Activated CD8-positive, alpha-beta memory T cell treated with anti-CD3 and anti-CD28 coated beads for 36 hours (primary cell): Measurements from ENCODE around the gene PRAMEF11. TPM values are rescaled to one million over a fixed set of nuclear protein-coding genes. Genes with fewer than 3 reads are reported as not detected.
"Not testable (repeated sequence)": the region's sequence is repeated elsewhere in the genome, so short reads cannot be mapped to it uniquely, and the experiment has no call there.

Experiments used
- CTCF ChIA-PET: fragments of 350-600 bp; sonication (Branson Sonifier 250); formaldehyde crosslinking; loops from one replicate; lab custom pipeline; 2021; ENCODE audit warnings: antibody characterized with exemption; lab: Charles Lee
- POLR2A ChIA-PET: fragments of 350-600 bp; sonication (Branson Sonifier 250); formaldehyde crosslinking; loops from one replicate; lab custom pipeline; 2021; ENCODE audit warnings: antibody characterized with exemption; lab: Charles Lee
- total RNA-seq, 2 experiments: library from RNA; stranded (reverse); gene quantifications; one replicate each; pipeline ENCODE4 v1.2.3, GENCODE V29; 2021

Gene PRAMEF11
- not detected for total RNA-seq

GRCh38 chr1:12831310-12831709 lies at the start of gene PRAMEF11:
Gene PRAMEF11, minus strand, starts transcription at chr1:12831410. Its CDS starts 2,621 bp downstream, at chr1:12828789.
- CTCF ChIA-PET, POLR2A ChIA-PET: not testable (repeated sequence)

GRCh38 chr1:12878453-12878852 lies 47.2 kb upstream of the PRAMEF11 start:
- CTCF ChIA-PET, POLR2A ChIA-PET: not testable (repeated sequence)

GRCh38 chr1:12863131-12863880 lies 32.1 kb upstream of the PRAMEF11 start:
- CTCF ChIA-PET, POLR2A ChIA-PET: not testable (repeated sequence)

- POLR2A ChIA-PET, CTCF ChIA-PET: not testable (repeated sequence)
These were observed 25.6 kb upstream of the PRAMEF11 start, which contains the start of gene PRAMEF2 for GRCh38 chr1:12856786-12857185. Gene PRAMEF2, plus strand, starts transcription at chr1:12857086. Its CDS starts 1,924 bp downstream, at chr1:12859010.

- ChIA-PET CTCF (no interaction called here), POLR2A (no interaction called here)
These were observed 20.6 kb upstream of the PRAMEF11 start for GRCh38 chr1:12851779-12852178.

- POLR2A ChIA-PET, CTCF ChIA-PET: not testable (repeated sequence)
These were observed 17.4 kb upstream of the PRAMEF11 start, which contains the start of gene HNRNPCL1 for GRCh38 chr1:12848620-12849019. Gene HNRNPCL1, minus strand, starts transcription at chr1:12848720. Its CDS starts 431 bp downstream, at chr1:12848289.

- POLR2A ChIA-PET, CTCF ChIA-PET: not testable (repeated sequence)
These were observed 2.0 kb upstream of the PRAMEF11 start for GRCh38 chr1:12833251-12833650.

GRCh38 chr1:12819061-12819460 lies 12.1 kb downstream of the PRAMEF11 start:
- CTCF ChIA-PET, POLR2A ChIA-PET: not testable (repeated sequence)

- CTCF ChIA-PET = no interaction called here
- POLR2A ChIA-PET = interaction anchor here (0.6 kb wide), 1 partner anchor 93 kb away, joined by 10 read pairs; no protein-coding TSS in a partner anchor
These were observed 19.8 kb downstream of the PRAMEF11 start for GRCh38 chr1:12811409-12811784.

- ChIA-PET POLR2A (interaction anchor here (0.6 kb wide), 1 partner anchor 92 kb away, joined by 10 read pairs; no protein-coding TSS in a partner anchor), CTCF (no interaction called here)
These were observed 20.4 kb downstream of the PRAMEF11 start for GRCh38 chr1:12810691-12811408.

GRCh38 chr1:12809933-12810332 lies 21.3 kb downstream of the PRAMEF11 start:
- ChIA-PET POLR2A (no interaction called here), CTCF (no interaction called here)

GRCh38 chr1:12799730-12800129 lies 31.5 kb downstream of the PRAMEF11 start:
- ChIA-PET CTCF (no interaction called here), POLR2A (no interaction called here)

GRCh38 chr1:12798911-12799310 lies 32.3 kb downstream of the PRAMEF11 start:
- ChIA-PET CTCF (no interaction called here), POLR2A (no interaction called here)

- CTCF ChIA-PET, POLR2A ChIA-PET: not testable (repeated sequence)
These were observed 40.1 kb downstream of the PRAMEF11 start, which contains the start of gene PRAMEF1 for GRCh38 chr1:12791097-12791496. Gene PRAMEF1, plus strand, starts transcription at chr1:12791397. Its CDS starts 1,831 bp downstream, at chr1:12793228.

- CTCF ChIA-PET, POLR2A ChIA-PET: not testable (repeated sequence)
These were observed 46.5 kb downstream of the PRAMEF11 start for GRCh38 chr1:12784729-12785128.

- CTCF ChIA-PET = not testable (repeated sequence)
These were observed 47.4 kb downstream of the PRAMEF11 start for GRCh38 chr1:12783783-12784182.

GRCh38 chr1:12781488-12781887 lies 49.7 kb downstream of the PRAMEF11 start:
- POLR2A ChIA-PET, CTCF ChIA-PET: not testable (repeated sequence)

More at GRCh38 chr1:12783783-12784182, 47.4 kb downstream of the PRAMEF11 start:
- POLR2A ChIA-PET = not testable (repeated sequence)

GRCh38 chr1:12778907-12779306 lies 52.3 kb downstream of the PRAMEF11 start:
- ChIA-PET POLR2A (no interaction called here), CTCF (no interaction called here)

- ChIA-PET CTCF (no interaction called here), POLR2A (no interaction called here)
These were observed 53.1 kb downstream of the PRAMEF11 start for GRCh38 chr1:12778061-12778460.

- ChIA-PET POLR2A (no interaction called here), CTCF (no interaction called here)
These were observed 54.2 kb downstream of the PRAMEF11 start for GRCh38 chr1:12776801-12777557.
